ENCODE results near the gene MGST1. TPM values are rescaled to one million over a fixed set of nuclear protein-coding genes. Genes with fewer than 3 reads are reported as not detected.

The MGST1 gene
- total RNA-seq, 4 donors from 2014 or later: 39.8 to 65.9 (median 44.6) TPM

- no peak for TF ChIP-seq CTCF (IDR thresholded peaks at IDR 0.05)
- Histone ChIP-seq H3K4me3 (no peak overlapping the region), H3K9me3 (peaks cover 0 to 12% (median 9%) of the 10 kb centered on the region in 4 donors), H3K27ac (replicated peaks in 1 of 4) (no peak overlapping the region), H3K36me3 (no peaks in the 10 kb centered on the region), H3K27me3 (no peaks in the 10 kb centered on the region), H3K4me1 (no peaks in the 10 kb centered on the region)
- intact Hi-C loops (cut with DNase I): no loop called here
- 37% methylated on average over 3 of the region's 3 CpGs for WGBS
- DNase-seq (ENCODE audit: extremely low spot score): no peak
Measured at GRCh38 chr12:16307856-16308475, 39.5 kb upstream of the MGST1 start.

- Histone ChIP-seq H3K27me3 (no peaks in the 10 kb centered on the region), H3K36me3 (no peaks in the 10 kb centered on the region), H3K9me3 (peaks cover 0 to 12% (median 9%) of the 10 kb centered on the region in 4 donors), H3K4me3 (no peak overlapping the region), H3K27ac (replicated peaks in 1 of 4) (no peak overlapping the region), H3K4me1 (no peaks in the 10 kb centered on the region)
- no peak for DNase-seq (ENCODE audit: extremely low spot score)
- no peak for TF ChIP-seq POLR2A (IDR thresholded peaks at IDR 0.05; ENCODE audit: low read depth)
- no peak for TF ChIP-seq EP300 (IDR thresholded peaks at IDR 0.05)
- TF ChIP-seq POLR2AphosphoS5 (IDR thresholded peaks at IDR 0.05): no peak
- TF ChIP-seq CTCF (IDR thresholded peaks at IDR 0.05): no peak
- WGBS: 68% methylated on average over 1 of the region's 1 CpG
- intact Hi-C loops (cut with DNase I): no loop called here
Measured at GRCh38 chr12:16310934-16311333, 36.5 kb upstream of the MGST1 start.

GRCh38 chr12:16323010-16323409 is 24.4 kb upstream of the MGST1 start:
- no peaks in the 10 kb centered on the region for H3K36me3 ChIP-seq
- H3K27ac ChIP-seq (replicated peaks in 1 of 4): no peak overlapping the region
- no peak for DNase-seq (ENCODE audit: extremely low spot score)
- no peaks in the 10 kb centered on the region for H3K27me3 ChIP-seq
- intact Hi-C loops (cut with DNase I): no loop called here
- no peak overlapping the region for H3K4me3 ChIP-seq
- WGBS: 87% methylated on average over 1 of the region's 1 CpG
- TF ChIP-seq POLR2AphosphoS5 (IDR thresholded peaks at IDR 0.05): no peak
- peaks cover 0 to 5% (median 2%) of the 10 kb centered on the region in 4 donors for H3K9me3 ChIP-seq
- no peaks in the 10 kb centered on the region for H3K4me1 ChIP-seq

GRCh38 chr12:16323638-16324037 is 23.8 kb upstream of the MGST1 start:
- intact Hi-C loops (cut with DNase I): no loop called here
- no peaks in the 10 kb centered on the region for H3K36me3 ChIP-seq
- peaks cover 0 to 6% (median 2%) of the 10 kb centered on the region in 4 donors for H3K9me3 ChIP-seq
- 71% methylated on average over 2 of the region's 2 CpGs for WGBS
- H3K27ac ChIP-seq (replicated peaks in 1 of 4): no peak overlapping the region
- no peak overlapping the region for H3K4me3 ChIP-seq
- H3K27me3 ChIP-seq: no peaks in the 10 kb centered on the region
- no peaks in the 10 kb centered on the region for H3K4me1 ChIP-seq
- no peak for DNase-seq (ENCODE audit: extremely low spot score)
- TF ChIP-seq POLR2A (IDR thresholded peaks at IDR 0.05; ENCODE audit: low read depth) (no peak), CTCF (IDR thresholded peaks at IDR 0.05) (no peak), POLR2AphosphoS5 (IDR thresholded peaks at IDR 0.05) (no peak), EP300 (IDR thresholded peaks at IDR 0.05) (no peak)

- intact Hi-C loops (cut with DNase I): no loop called here
- Histone ChIP-seq H3K9me3 (peaks cover 0 to 6% (median 2%) of the 10 kb centered on the region in 4 donors), H3K27me3 (no peaks in the 10 kb centered on the region), H3K4me1 (no peaks in the 10 kb centered on the region), H3K4me3 (no peak overlapping the region), H3K27ac (replicated peaks in 1 of 4) (no peak overlapping the region), H3K36me3 (no peaks in the 10 kb centered on the region)
- WGBS: 69% methylated on average over 5 of the region's 5 CpGs
- DNase-seq (ENCODE audit: extremely low spot score): no peak
- no peak for TF ChIP-seq POLR2A (IDR thresholded peaks at IDR 0.05; ENCODE audit: low read depth)
- no peak for TF ChIP-seq POLR2AphosphoS5 (IDR thresholded peaks at IDR 0.05)
- no peak for TF ChIP-seq EP300 (IDR thresholded peaks at IDR 0.05)
- no peak for TF ChIP-seq CTCF (IDR thresholded peaks at IDR 0.05)
Measured at GRCh38 chr12:16324272-16324671, 23.2 kb upstream of the MGST1 start.
